HG03280 (cell line): Measurements from ENCODE around the gene SEC14L1.
"Not testable (repeated sequence)": the region's sequence is repeated elsewhere in the genome, so short reads cannot be mapped to it uniquely, and the experiment has no call there.

Source experiments
- ATAC-seq: cut with Tn5 transposase; IDR thresholded peaks from one replicate; pipeline ENCODE4 v1.9.1; 2021; ENCODE audit warnings: mild to moderate bottlenecking, moderate library complexity; ENCODE audit not compliant: unreplicated experiment

Gene SEC14L1

GRCh38 chr17:77115947-77116346, 24.8 kb upstream of the SEC14L1 start:
- ATAC-seq, result no peak

DNA sequence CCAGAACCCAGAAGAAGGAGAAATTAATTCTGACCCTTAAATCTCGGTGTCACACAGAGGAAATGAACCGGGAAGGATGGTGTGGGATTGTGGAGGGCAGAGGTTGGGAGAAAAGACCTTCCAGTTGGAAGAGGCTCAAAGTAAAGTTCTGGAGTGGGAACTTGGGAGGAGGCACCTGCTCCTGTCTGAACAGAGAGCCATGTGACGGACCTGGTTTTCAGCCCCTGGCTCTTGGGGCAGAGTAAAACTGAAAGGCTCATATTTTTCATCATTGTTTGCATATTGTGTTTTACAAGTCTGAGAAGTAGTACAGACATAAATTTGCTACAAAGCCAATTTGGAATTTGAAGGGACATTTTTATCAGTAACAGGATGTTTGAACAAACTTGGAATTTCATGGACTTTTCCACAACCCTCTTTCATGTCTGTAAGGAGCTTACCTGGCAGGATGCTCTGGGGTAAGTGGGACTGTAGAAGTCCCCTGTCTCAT, 24.4 kb upstream of the SEC14L1 start:
- ATAC-seq, result no peak

DNA sequence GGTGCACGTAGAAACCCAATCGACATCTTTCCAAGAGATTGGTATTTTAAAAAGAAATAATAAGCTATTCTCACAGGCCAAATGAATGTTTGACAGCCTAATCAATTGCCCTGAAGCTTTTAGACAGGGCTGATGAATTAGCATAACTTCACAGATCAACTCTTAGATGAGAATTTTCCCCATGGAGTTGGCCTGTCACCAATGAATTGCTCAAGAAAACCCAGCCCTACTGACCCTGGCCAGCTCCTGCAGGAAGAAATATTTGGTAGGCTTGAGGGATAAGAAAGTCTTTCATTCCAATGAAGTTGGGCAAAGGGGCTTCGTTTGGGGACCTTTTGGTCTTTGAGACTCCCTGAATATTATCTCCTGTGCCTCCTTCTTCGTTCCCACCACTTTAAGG, 23.4 kb upstream of the SEC14L1 start:
- ATAC-seq, result no peak

- ATAC-seq, result no peak
Observed at GRCh38 chr17:77118251-77118928, 22.4 kb upstream of the SEC14L1 start.

GRCh38 chr17:77119668-77120301, 21.0 kb upstream of the SEC14L1 start:
- no peak for ATAC-seq

GRCh38 chr17:77120868-77121267, 19.9 kb upstream of the SEC14L1 start:
- ATAC-seq, result no peak

GRCh38 chr17:77124192-77124889, 16.4 kb upstream of the SEC14L1 start:
- ATAC-seq, result no peak

- no peak for ATAC-seq
Observed at GRCh38 chr17:77125432-77125901, 15.3 kb upstream of the SEC14L1 start.

GRCh38 chr17:77126519-77126918, 14.2 kb upstream of the SEC14L1 start:
- ATAC-seq, result no peak

DNA sequence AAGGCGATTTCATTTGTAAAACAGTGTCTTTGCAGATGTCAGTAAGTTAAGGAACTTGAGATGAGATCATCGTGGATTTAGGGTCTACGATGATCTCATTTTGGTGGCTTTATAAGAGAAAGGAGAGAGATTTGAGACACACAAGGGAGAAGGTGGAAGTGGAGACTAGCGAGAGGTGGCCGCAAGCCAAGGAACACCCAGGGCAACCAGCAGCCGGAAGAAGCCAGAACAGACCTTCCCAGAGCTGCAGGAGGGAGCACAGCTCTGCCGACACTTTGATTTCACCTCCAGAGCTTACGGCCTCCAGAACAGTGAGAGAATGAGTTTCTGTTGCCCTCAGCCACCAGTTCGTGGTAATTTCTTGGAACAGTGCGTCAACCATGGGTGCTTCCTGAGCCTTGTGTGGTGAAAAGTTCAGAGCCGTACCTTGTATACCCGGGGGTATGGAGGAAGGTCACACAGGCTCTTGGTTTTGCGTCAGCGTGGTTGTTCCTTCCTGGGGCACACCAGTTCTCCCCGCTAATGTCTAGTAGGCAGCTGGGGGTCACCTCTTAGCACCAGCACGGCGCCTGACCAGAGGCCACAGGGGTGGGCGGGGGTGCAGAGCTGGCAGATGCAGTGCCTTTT, 12.9 kb upstream of the SEC14L1 start:
- ATAC-seq, result no peak

DNA sequence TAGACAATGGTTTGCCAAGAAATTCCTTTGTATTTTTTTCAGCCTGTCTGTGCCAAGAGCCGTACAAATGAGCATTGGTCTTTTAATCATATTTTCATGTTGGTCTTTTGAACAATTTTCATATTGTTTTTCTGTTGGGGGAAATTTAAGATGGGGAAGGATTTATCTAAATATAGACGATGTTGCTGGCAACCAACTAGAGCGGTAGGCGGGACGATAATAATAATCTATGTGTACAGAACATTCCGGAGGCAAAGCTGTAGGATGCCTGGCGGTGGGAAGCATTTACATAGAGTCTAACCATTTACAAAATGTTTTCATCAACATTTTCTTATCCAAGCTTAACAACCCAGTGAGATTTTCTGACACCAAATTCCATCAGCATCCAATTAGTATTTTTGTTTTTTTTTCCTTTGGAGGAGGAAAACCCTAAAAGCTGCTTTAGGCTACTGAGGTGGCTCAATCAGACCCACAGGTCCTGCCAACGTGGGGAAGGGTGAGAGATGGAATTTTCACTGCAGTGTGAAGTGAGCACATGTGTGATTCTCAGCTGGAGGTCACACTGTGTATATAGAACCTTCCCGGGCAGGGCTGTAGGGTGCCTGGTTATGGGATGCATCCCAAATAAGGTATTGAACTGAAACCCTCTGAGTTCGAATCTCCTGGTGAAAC, 11.7 kb upstream of the SEC14L1 start:
- ATAC-seq, result no peak

- ATAC-seq, result no peak
Observed at GRCh38 chr17:77129568-77130301, 11.0 kb upstream of the SEC14L1 start.

DNA sequence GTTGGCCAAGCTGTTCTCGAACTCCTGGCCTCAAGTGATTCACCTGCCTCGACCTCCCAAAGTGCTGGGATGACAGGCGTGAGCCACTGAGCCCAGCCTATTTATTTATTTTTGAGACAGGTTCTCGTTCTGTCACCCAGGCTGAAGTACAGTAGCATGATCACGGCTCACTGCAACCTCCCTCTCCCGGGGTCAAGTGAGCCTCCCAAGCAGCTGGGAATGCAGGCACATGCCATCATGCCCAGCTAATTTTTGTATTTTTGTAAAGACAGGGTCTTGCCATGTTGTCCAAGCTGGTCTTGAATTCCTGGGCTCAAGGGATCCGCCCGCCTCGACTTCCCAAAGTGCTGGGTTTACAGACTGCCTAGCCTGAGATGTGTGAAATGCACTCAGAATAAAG, 10.2 kb upstream of the SEC14L1 start:
- ATAC-seq, result no peak

GRCh38 chr17:77131904-77132303, 8.9 kb upstream of the SEC14L1 start:
- ATAC-seq, result no peak

DNA sequence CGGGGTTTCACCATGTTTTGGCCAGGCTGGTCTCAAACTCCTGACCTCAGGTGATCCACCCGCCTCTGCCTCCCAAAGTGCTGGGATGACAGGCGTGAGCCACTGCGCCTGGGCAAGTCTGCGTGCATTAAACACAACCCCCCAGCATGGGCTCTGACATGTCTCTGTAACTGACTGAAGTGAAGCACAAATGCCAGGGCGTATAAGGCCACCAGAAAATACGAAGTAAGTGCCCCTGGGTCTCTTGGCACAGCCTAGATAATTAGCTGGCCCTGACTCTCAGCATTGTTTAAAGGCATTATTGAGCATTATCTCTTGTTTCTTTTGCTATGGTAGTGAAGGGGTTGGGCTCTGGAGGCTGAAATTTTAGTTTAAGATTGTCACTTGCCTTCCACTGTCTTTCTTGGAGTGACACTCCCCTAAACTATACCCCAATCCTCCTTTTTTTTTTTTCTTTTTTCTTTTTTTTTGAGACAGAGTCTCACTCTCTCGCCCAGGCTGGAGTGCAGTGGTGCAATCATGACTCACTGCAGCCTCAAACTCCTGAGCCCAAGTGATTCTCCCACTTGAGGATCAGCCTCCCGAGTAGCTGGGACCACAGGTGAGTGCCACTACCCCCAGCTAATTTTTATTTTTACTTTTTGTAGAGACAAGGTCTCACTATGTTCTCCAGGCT, 8.2 kb upstream of the SEC14L1 start:
- no peak for ATAC-seq

GRCh38 chr17:77133087-77133638, 7.6 kb upstream of the SEC14L1 start:
- ATAC-seq, result no peak

GRCh38 chr17:77136420-77136767, 4.4 kb upstream of the SEC14L1 start:
- no peak for ATAC-seq

GRCh38 chr17:77137111-77137510, 3.7 kb upstream of the SEC14L1 start:
- ATAC-seq, result no peak

GRCh38 chr17:77137886-77138285, 2.9 kb upstream of the SEC14L1 start:
- not testable (repeated sequence) for ATAC-seq
